ENCODE measurements around the gene RAB11FIP3.

- TF ChIP-seq EP300 (IDR thresholded peaks at IDR 0.05): no peak
- TF ChIP-seq CTCF (IDR thresholded peaks at IDR 0.05): no peak
- TF ChIP-seq POLR2A (IDR thresholded peaks at IDR 0.05): no peak
Observed at GRCh38 chr16:381789-382717, 43.4 kb upstream of the RAB11FIP3 start, which contains the start of gene PGAP6.

Measured in ovary (tissue), 3 donors.